GM06990 (cell line): ENCODE measurements around the gene LPP.

ENCODE experiments used
- DNase-seq: peaks from one replicate; pipeline ENCODE4 v3.0.0-alpha.2; 2011; ENCODE audit not compliant: insufficient read length; ENCODE audit errors: extremely low read depth
- H3K27me3 ChIP-seq: replicated peaks from 2 replicates; pipeline ENCODE4 v1.6.0; 2011; ENCODE audit warnings: low read length; ENCODE audit not compliant: control insufficient read depth, insufficient read depth
- H3K36me3 ChIP-seq: 2 replicates; pipeline ENCODE4 v1.5.1; 2011; ENCODE audit warnings: low read length; ENCODE audit not compliant: control insufficient read depth, insufficient read depth
- H3K4me3 ChIP-seq: replicated peaks from 2 replicates; pipeline ENCODE4 v1.5.1; 2011; ENCODE audit warnings: low read depth, mild to moderate bottlenecking, control low read depth, low read length
- CTCF ChIP-seq: IDR thresholded peaks from 2 replicates; pipeline ENCODE4 v1.5.1; 2011; ENCODE audit warnings: low read length, control low read depth, mild to moderate bottlenecking, inconsistent platforms; ENCODE audit not compliant: insufficient read depth, poor library complexity, severe bottlenecking

LPP gene

GRCh38 chr3:188899881-188900280 lies 745.9 kb downstream of the LPP start:
- no peaks in the 10 kb centered on the region for H3K36me3 ChIP-seq
- H3K4me3 ChIP-seq: no peak overlapping the region
- TF ChIP-seq CTCF: no peak
- no peak for DNase-seq
- no peaks in the 10 kb centered on the region for H3K27me3 ChIP-seq

GRCh38 chr3:188900421-188900951 lies 746.5 kb downstream of the LPP start:
- Histone ChIP-seq H3K4me3 (no peak overlapping the region), H3K36me3 (no peaks in the 10 kb centered on the region), H3K27me3 (no peaks in the 10 kb centered on the region)
- no peak for DNase-seq
- no peak for TF ChIP-seq CTCF

- H3K36me3 ChIP-seq: no peaks in the 10 kb centered on the region
- no peak for TF ChIP-seq CTCF
- no peak for DNase-seq
- H3K27me3 ChIP-seq: no peaks in the 10 kb centered on the region
- H3K4me3 ChIP-seq: no peak overlapping the region
Observed at GRCh38 chr3:188901126-188901525, 747.2 kb downstream of the LPP start.

- DNase-seq: no peak
- no peaks in the 10 kb centered on the region for H3K36me3 ChIP-seq
- TF ChIP-seq CTCF: no peak
- H3K27me3 ChIP-seq: no peaks in the 10 kb centered on the region
- no peak overlapping the region for H3K4me3 ChIP-seq
Observed at GRCh38 chr3:188901671-188902287, 747.8 kb downstream of the LPP start.

GRCh38 chr3:188904670-188905069 lies 750.7 kb downstream of the LPP start:
- H3K27me3 ChIP-seq: no peaks in the 10 kb centered on the region; the same call in 1 of the 2 replicates
- DNase-seq: no peak
- no peaks in the 10 kb centered on the region for H3K36me3 ChIP-seq
- no peak overlapping the region for H3K4me3 ChIP-seq
- TF ChIP-seq CTCF: no peak
